ENCODE data around the gene ARRB1.
A peak's percentile ranks its signal among the peaks of the same experiment; 100 is the strongest.

The ARRB1 gene

GRCh38 chr11:75375626-75376025 is 24.2 kb upstream of the ARRB1 start:
- Histone ChIP-seq H2BK5ac (ENCODE audit: low read length) (no peak overlapping the region), H2AK5ac (ENCODE audit: low read depth, low read length) (peak overlapping the region; percentile 20), H3K27me3 (ENCODE audit: control insufficient read depth in 3 of 3, insufficient read depth in 3 of 3, low read depth in 1 of 3, low read length in 3 of 3) (peaks cover 0 to 8% (median 0%) of the 10 kb centered on the region in 3 experiments), H3K36me3 (replicated peaks in 1 of 2; ENCODE audit: control insufficient read depth in 2 of 2, insufficient read depth in 2 of 2, low read length in 2 of 2) (no peaks in the 10 kb centered on the region), H4K8ac (ENCODE audit: low read depth, low read length) (no peak overlapping the region), H2BK12ac (ENCODE audit: low read length) (no peak overlapping the region), H3K9ac (ENCODE audit: low read depth, low read length, poor library complexity) (no peak overlapping the region), H2AFZ (ENCODE audit: low read length) (no peak overlapping the region), H3K18ac (ENCODE audit: low read length) (peak overlapping the region; percentile 1), H2BK120ac (ENCODE audit: low read depth, low read length) (no peak overlapping the region), H3K4me1 (ENCODE audit: control insufficient read depth in 2 of 2, insufficient read depth in 1 of 2, low read depth in 1 of 2, low read length in 2 of 2) (no peaks in the 10 kb centered on the region), H3K14ac (ENCODE audit: low read length) (peak overlapping the region; percentile 47), H3K23ac (ENCODE audit: low read depth, low read length, poor library complexity) (peak overlapping the region; percentile 11), H2BK15ac (ENCODE audit: low read length) (no peak overlapping the region), H4K91ac (ENCODE audit: low read depth, low read length, poor library complexity) (no peak overlapping the region), H3K4me3 (ENCODE audit: low read length in 2 of 2) (no peak overlapping the region), H3K4ac (ENCODE audit: low read length) (no peak overlapping the region), H3K79me1 (ENCODE audit: low read depth, low read length) (no peaks in the 10 kb centered on the region), H3K4me2 (ENCODE audit: insufficient read depth, low read length, poor library complexity, severe bottlenecking) (no peak overlapping the region), H3K27ac (replicated peaks; ENCODE audit: low read length) (no peak overlapping the region), H3K9me3 (replicated peaks in 1 of 2; ENCODE audit: control insufficient read depth in 2 of 2, insufficient read depth in 1 of 2, low read depth in 1 of 2, low read length in 2 of 2) (peaks cover 0 to 1% of the 10 kb centered on the region in 2 donors)
- WGBS, 2 donors (ENCODE audit: extremely low coverage in 2 of 2, insufficient read length in 2 of 2, insufficient replicate concordance in 1 of 2): no CpG with 5 or more reads among the region's 8 CpGs
- DNase-seq (ENCODE audit: low spot score): no peak

- no peak overlapping the region for H2BK5ac ChIP-seq (ENCODE audit: low read length)
- H3K4me3 ChIP-seq (ENCODE audit: low read length in 2 of 2): no peak overlapping the region
- WGBS, 2 donors (ENCODE audit: extremely low coverage in 2 of 2, insufficient read length in 2 of 2, insufficient replicate concordance in 1 of 2): 100% methylated on average over 2 of the region's 4 CpGs
- no peak overlapping the region for H3K9ac ChIP-seq (ENCODE audit: low read depth, low read length, poor library complexity)
- no peak overlapping the region for H4K8ac ChIP-seq (ENCODE audit: low read depth, low read length)
- H3K14ac ChIP-seq (ENCODE audit: low read length): no peak overlapping the region
- no peak overlapping the region for H2AFZ ChIP-seq (ENCODE audit: low read length)
- no peak overlapping the region for H2AK5ac ChIP-seq (ENCODE audit: low read depth, low read length)
- H3K9me3 ChIP-seq (replicated peaks in 1 of 2; ENCODE audit: control insufficient read depth in 2 of 2, insufficient read depth in 1 of 2, low read depth in 1 of 2, low read length in 2 of 2): peaks cover 0 to 1% of the 10 kb centered on the region in 2 donors
- no peak overlapping the region for H3K27ac ChIP-seq (replicated peaks; ENCODE audit: low read length)
- H4K91ac ChIP-seq (ENCODE audit: low read depth, low read length, poor library complexity): no peak overlapping the region
- no peak overlapping the region for H2BK120ac ChIP-seq (ENCODE audit: low read depth, low read length)
- H3K36me3 ChIP-seq (replicated peaks in 1 of 2; ENCODE audit: control insufficient read depth in 2 of 2, insufficient read depth in 2 of 2, low read length in 2 of 2): no peaks in the 10 kb centered on the region
- no peak overlapping the region for H2BK12ac ChIP-seq (ENCODE audit: low read length)
- H3K79me1 ChIP-seq (ENCODE audit: low read depth, low read length): no peaks in the 10 kb centered on the region
- H2BK15ac ChIP-seq (ENCODE audit: low read length): peak overlapping the region; percentile 45
- no peak overlapping the region for H3K4ac ChIP-seq (ENCODE audit: low read length)
- DNase-seq (ENCODE audit: low spot score): no peak
- H3K4me1 ChIP-seq (ENCODE audit: control insufficient read depth in 2 of 2, insufficient read depth in 1 of 2, low read depth in 1 of 2, low read length in 2 of 2): no peaks in the 10 kb centered on the region
- H3K23ac ChIP-seq (ENCODE audit: low read depth, low read length, poor library complexity): peak overlapping the region; percentile 44
- H3K4me2 ChIP-seq (ENCODE audit: insufficient read depth, low read length, poor library complexity, severe bottlenecking): no peak overlapping the region
- H3K18ac ChIP-seq (ENCODE audit: low read length): peak overlapping the region; percentile 76
- H3K27me3 ChIP-seq (ENCODE audit: control insufficient read depth in 3 of 3, insufficient read depth in 3 of 3, low read depth in 1 of 3, low read length in 3 of 3): peaks cover 0 to 8% (median 0%) of the 10 kb centered on the region in 3 experiments
These were observed 23.2 kb upstream of the ARRB1 start for GRCh38 chr11:75374646-75375045.

- Histone ChIP-seq H3K18ac (ENCODE audit: low read length) (no peak overlapping the region), H2AFZ (ENCODE audit: low read length) (no peak overlapping the region), H3K36me3 (replicated peaks in 1 of 2; ENCODE audit: control insufficient read depth in 2 of 2, insufficient read depth in 2 of 2, low read length in 2 of 2) (no peaks in the 10 kb centered on the region), H3K27ac (replicated peaks; ENCODE audit: low read length) (no peak overlapping the region), H2BK120ac (ENCODE audit: low read depth, low read length) (no peak overlapping the region), H4K91ac (ENCODE audit: low read depth, low read length, poor library complexity) (no peak overlapping the region), H4K8ac (ENCODE audit: low read depth, low read length) (no peak overlapping the region), H3K4ac (ENCODE audit: low read length) (no peak overlapping the region), H2BK12ac (ENCODE audit: low read length) (no peak overlapping the region), H3K14ac (ENCODE audit: low read length) (no peak overlapping the region), H3K4me3 (ENCODE audit: low read length in 2 of 2) (no peak overlapping the region), H3K79me1 (ENCODE audit: low read depth, low read length) (no peaks in the 10 kb centered on the region), H2AK5ac (ENCODE audit: low read depth, low read length) (no peak overlapping the region), H3K4me1 (ENCODE audit: control insufficient read depth in 2 of 2, insufficient read depth in 1 of 2, low read depth in 1 of 2, low read length in 2 of 2) (no peaks in the 10 kb centered on the region), H2BK15ac (ENCODE audit: low read length) (no peak overlapping the region), H3K9ac (ENCODE audit: low read depth, low read length, poor library complexity) (no peak overlapping the region), H3K27me3 (ENCODE audit: control insufficient read depth in 3 of 3, insufficient read depth in 3 of 3, low read depth in 1 of 3, low read length in 3 of 3) (peaks cover 0 to 8% (median 0%) of the 10 kb centered on the region in 3 experiments), H2BK5ac (ENCODE audit: low read length) (no peak overlapping the region), H3K23ac (ENCODE audit: low read depth, low read length, poor library complexity) (no peak overlapping the region), H3K9me3 (replicated peaks in 1 of 2; ENCODE audit: control insufficient read depth in 2 of 2, insufficient read depth in 1 of 2, low read depth in 1 of 2, low read length in 2 of 2) (peaks cover 0 to 1% of the 10 kb centered on the region in 2 donors), H3K4me2 (ENCODE audit: insufficient read depth, low read length, poor library complexity, severe bottlenecking) (no peak overlapping the region)
- WGBS, 2 donors (ENCODE audit: extremely low coverage in 2 of 2, insufficient read length in 2 of 2, insufficient replicate concordance in 1 of 2): no CpG with 5 or more reads among the region's 8 CpGs
- no peak for DNase-seq (ENCODE audit: low spot score)
These were observed 21.7 kb upstream of the ARRB1 start for GRCh38 chr11:75373201-75373600.

GRCh38 chr11:75371949-75372876 is 20.8 kb upstream of the ARRB1 start:
- no peak overlapping the region for H2BK12ac ChIP-seq (ENCODE audit: low read length)
- no peak overlapping the region for H3K27ac ChIP-seq (replicated peaks; ENCODE audit: low read length)
- H3K9me3 ChIP-seq (replicated peaks in 1 of 2; ENCODE audit: control insufficient read depth in 2 of 2, insufficient read depth in 1 of 2, low read depth in 1 of 2, low read length in 2 of 2): peaks cover 0 to 1% of the 10 kb centered on the region in 2 donors
- H2BK120ac ChIP-seq (ENCODE audit: low read depth, low read length): no peak overlapping the region
- no peak overlapping the region for H4K91ac ChIP-seq (ENCODE audit: low read depth, low read length, poor library complexity)
- no peaks in the 10 kb centered on the region for H3K79me1 ChIP-seq (ENCODE audit: low read depth, low read length)
- H2BK15ac ChIP-seq (ENCODE audit: low read length): no peak overlapping the region
- no peak overlapping the region for H3K4ac ChIP-seq (ENCODE audit: low read length)
- no peak overlapping the region for H3K23ac ChIP-seq (ENCODE audit: low read depth, low read length, poor library complexity)
- H3K27me3 ChIP-seq (ENCODE audit: control insufficient read depth in 3 of 3, insufficient read depth in 3 of 3, low read depth in 1 of 3, low read length in 3 of 3): peaks cover 0 to 8% (median 0%) of the 10 kb centered on the region in 3 experiments
- H3K4me1 ChIP-seq (ENCODE audit: control insufficient read depth in 2 of 2, insufficient read depth in 1 of 2, low read depth in 1 of 2, low read length in 2 of 2): no peaks in the 10 kb centered on the region
- no peak overlapping the region for H3K18ac ChIP-seq (ENCODE audit: low read length)
- no peak overlapping the region for H3K14ac ChIP-seq (ENCODE audit: low read length)
- no peak overlapping the region for H3K4me3 ChIP-seq (ENCODE audit: low read length in 2 of 2)
- WGBS, 2 donors (ENCODE audit: extremely low coverage in 2 of 2, insufficient read length in 2 of 2, insufficient replicate concordance in 1 of 2): no CpG with 5 or more reads among the region's 8 CpGs
- H2BK5ac ChIP-seq (ENCODE audit: low read length): no peak overlapping the region
- H3K4me2 ChIP-seq (ENCODE audit: insufficient read depth, low read length, poor library complexity, severe bottlenecking): no peak overlapping the region
- DNase-seq (ENCODE audit: low spot score): no peak
- no peaks in the 10 kb centered on the region for H3K36me3 ChIP-seq (replicated peaks in 1 of 2; ENCODE audit: control insufficient read depth in 2 of 2, insufficient read depth in 2 of 2, low read length in 2 of 2)
- no peak overlapping the region for H4K8ac ChIP-seq (ENCODE audit: low read depth, low read length)
- no peak overlapping the region for H3K9ac ChIP-seq (ENCODE audit: low read depth, low read length, poor library complexity)
- no peak overlapping the region for H2AFZ ChIP-seq (ENCODE audit: low read length)
- H2AK5ac ChIP-seq (ENCODE audit: low read depth, low read length): no peak overlapping the region

All from neuronal stem cell (in vitro differentiated cells).